SK-N-SH treated with all-trans-retinoic acid at 6 μM for 48 hours (cell line): ENCODE data around the gene SLC12A4.

Experiments used
- OSR1 ChIP-seq: fragments of 250-450 bp; sonication (Bioruptor Pico); IDR thresholded peaks from 2 replicates; pipeline ENCODE4 v1.8.0; 2022; ENCODE audit warnings: moderate library complexity, mild to moderate bottlenecking, inconsistent platforms
- PPARA ChIP-seq: fragments of 250-450 bp; sonication (Bioruptor Pico); IDR thresholded peaks from 2 replicates; pipeline ENCODE4 v1.5.0; 2020; ENCODE audit warnings: mild to moderate bottlenecking, borderline replicate concordance
- TOX ChIP-seq: fragments of 250-450 bp; sonication (Bioruptor Pico); IDR thresholded peaks from 2 replicates; pipeline ENCODE4 v1.8.0; 2021; ENCODE audit warnings: mild to moderate bottlenecking, moderate library complexity, borderline replicate concordance
- ZFP3 ChIP-seq: fragments of 250-450 bp; sonication (Bioruptor Pico); IDR thresholded peaks from 2 replicates; pipeline ENCODE4 v1.5.0; 2020; ENCODE audit warnings: mild to moderate bottlenecking, moderate library complexity
- TF ChIP-seq, protein P1 (sequence below): fragments of 250-450 bp; sonication (Bioruptor Pico); IDR thresholded peaks from 2 replicates; pipeline ENCODE4 v1.8.0; 2020; ENCODE audit warnings: mild to moderate bottlenecking, moderate library complexity, borderline replicate concordance
- TF ChIP-seq, protein P2 (sequence below): fragments of 250-450 bp; sonication (Bioruptor Pico); IDR thresholded peaks from 2 replicates; pipeline ENCODE4 v1.5.0; 2020; ENCODE audit warnings: mild to moderate bottlenecking, moderate library complexity
- TF ChIP-seq, protein P3 (sequence below): fragments of 250-450 bp; sonication (Bioruptor Pico); IDR thresholded peaks from 2 replicates; pipeline ENCODE4 v1.5.1; 2020; ENCODE audit warnings: low read depth, mild to moderate bottlenecking, moderate library complexity

DNA sequence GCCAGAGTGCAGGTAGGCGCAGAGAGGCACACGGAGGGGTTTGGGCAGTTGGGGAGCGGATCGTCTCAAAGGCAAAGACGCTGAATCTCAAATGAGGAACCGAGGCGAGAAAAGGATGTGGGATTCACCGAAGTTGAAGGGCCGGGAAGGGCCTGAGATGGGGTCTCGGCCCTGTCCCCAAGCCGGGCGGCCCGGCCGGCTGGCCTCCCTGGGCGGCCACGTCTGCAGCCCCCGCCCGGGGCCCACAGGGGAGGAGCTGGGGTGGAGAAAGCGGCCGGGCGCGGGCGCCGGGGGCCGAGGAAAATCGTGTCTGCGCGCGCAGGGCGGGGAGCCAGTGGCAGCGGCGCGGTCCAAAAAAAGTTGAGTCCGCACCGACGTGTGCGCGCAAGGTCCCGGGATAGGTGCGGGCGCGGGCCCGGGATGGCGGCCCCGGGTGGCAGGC is 458 bp downstream of the SLC12A4 start:
- TF ChIP-seq PPARA (CRISPR knock-in tag) (no peak), ZFP3 (CRISPR knock-in tag) (no peak), OSR1 (no peak), TOX (CRISPR knock-in tag) (no peak)
- TF ChIP-seq, protein P1, sequence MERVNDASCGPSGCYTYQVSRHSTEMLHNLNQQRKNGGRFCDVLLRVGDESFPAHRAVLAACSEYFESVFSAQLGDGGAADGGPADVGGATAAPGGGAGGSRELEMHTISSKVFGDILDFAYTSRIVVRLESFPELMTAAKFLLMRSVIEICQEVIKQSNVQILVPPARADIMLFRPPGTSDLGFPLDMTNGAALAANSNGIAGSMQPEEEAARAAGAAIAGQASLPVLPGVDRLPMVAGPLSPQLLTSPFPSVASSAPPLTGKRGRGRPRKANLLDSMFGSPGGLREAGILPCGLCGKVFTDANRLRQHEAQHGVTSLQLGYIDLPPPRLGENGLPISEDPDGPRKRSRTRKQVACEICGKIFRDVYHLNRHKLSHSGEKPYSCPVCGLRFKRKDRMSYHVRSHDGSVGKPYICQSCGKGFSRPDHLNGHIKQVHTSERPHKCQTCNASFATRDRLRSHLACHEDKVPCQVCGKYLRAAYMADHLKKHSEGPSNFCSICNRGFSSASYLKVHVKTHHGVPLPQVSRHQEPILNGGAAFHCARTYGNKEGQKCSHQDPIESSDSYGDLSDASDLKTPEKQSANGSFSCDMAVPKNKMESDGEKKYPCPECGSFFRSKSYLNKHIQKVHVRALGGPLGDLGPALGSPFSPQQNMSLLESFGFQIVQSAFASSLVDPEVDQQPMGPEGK (CRISPR knock-in tag) = no peak
- TF ChIP-seq, protein P2, sequence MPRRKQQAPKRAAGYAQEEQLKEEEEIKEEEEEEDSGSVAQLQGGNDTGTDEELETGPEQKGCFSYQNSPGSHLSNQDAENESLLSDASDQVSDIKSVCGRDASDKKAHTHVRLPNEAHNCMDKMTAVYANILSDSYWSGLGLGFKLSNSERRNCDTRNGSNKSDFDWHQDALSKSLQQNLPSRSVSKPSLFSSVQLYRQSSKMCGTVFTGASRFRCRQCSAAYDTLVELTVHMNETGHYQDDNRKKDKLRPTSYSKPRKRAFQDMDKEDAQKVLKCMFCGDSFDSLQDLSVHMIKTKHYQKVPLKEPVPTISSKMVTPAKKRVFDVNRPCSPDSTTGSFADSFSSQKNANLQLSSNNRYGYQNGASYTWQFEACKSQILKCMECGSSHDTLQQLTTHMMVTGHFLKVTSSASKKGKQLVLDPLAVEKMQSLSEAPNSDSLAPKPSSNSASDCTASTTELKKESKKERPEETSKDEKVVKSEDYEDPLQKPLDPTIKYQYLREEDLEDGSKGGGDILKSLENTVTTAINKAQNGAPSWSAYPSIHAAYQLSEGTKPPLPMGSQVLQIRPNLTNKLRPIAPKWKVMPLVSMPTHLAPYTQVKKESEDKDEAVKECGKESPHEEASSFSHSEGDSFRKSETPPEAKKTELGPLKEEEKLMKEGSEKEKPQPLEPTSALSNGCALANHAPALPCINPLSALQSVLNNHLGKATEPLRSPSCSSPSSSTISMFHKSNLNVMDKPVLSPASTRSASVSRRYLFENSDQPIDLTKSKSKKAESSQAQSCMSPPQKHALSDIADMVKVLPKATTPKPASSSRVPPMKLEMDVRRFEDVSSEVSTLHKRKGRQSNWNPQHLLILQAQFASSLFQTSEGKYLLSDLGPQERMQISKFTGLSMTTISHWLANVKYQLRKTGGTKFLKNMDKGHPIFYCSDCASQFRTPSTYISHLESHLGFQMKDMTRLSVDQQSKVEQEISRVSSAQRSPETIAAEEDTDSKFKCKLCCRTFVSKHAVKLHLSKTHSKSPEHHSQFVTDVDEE (CRISPR knock-in tag) = no peak
- TF ChIP-seq, protein P3, sequence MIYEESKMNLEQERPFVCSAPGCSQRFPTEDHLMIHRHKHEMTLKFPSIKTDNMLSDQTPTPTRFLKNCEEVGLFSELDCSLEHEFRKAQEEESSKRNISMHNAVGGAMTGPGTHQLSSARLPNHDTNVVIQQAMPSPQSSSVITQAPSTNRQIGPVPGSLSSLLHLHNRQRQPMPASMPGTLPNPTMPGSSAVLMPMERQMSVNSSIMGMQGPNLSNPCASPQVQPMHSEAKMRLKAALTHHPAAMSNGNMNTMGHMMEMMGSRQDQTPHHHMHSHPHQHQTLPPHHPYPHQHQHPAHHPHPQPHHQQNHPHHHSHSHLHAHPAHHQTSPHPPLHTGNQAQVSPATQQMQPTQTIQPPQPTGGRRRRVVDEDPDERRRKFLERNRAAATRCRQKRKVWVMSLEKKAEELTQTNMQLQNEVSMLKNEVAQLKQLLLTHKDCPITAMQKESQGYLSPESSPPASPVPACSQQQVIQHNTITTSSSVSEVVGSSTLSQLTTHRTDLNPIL (CRISPR knock-in tag) = no peak
